ENCODE results near the gene WFDC10A.
"Not testable (repeated sequence)": the region's sequence is repeated elsewhere in the genome, so short reads cannot be mapped to it uniquely, and the experiment has no call there.

The WFDC10A gene

GRCh38 chr20:45629496-45630100 is at the start of gene WFDC10A:
Gene WFDC10A (plus strand): TSS chr20:45629739. CDS start chr20:45629814, 75 bp downstream.
- peak in 1 of 2 donors; percentile 43 for ATAC-seq

GRCh38 chr20:45581702-45582101 is 47.8 kb upstream of the WFDC10A start:
- no peak for ATAC-seq

- no peak for ATAC-seq
Observed at GRCh38 chr20:45583502-45583901, 46.0 kb upstream of the WFDC10A start.

GRCh38 chr20:45584294-45584693 is 45.2 kb upstream of the WFDC10A start:
- ATAC-seq: not testable (repeated sequence)

- ATAC-seq: not testable (repeated sequence)
Observed at GRCh38 chr20:45585986-45586385, 43.6 kb upstream of the WFDC10A start.

GRCh38 chr20:45588800-45589199 is 40.7 kb upstream of the WFDC10A start:
- no peak for ATAC-seq

- no peak for ATAC-seq
Observed at GRCh38 chr20:45589725-45590124, 39.8 kb upstream of the WFDC10A start.

- no peak for ATAC-seq
Observed at GRCh38 chr20:45592574-45593189, 36.9 kb upstream of the WFDC10A start.

- ATAC-seq: no peak
Observed at GRCh38 chr20:45593498-45593897, 36.0 kb upstream of the WFDC10A start.

GRCh38 chr20:45595235-45595634 is 34.3 kb upstream of the WFDC10A start:
- ATAC-seq: no peak

GRCh38 chr20:45607810-45608209 is 21.7 kb upstream of the WFDC10A start:
- ATAC-seq: no peak

GRCh38 chr20:45611054-45611453 is 18.5 kb upstream of the WFDC10A start:
- no peak for ATAC-seq

GRCh38 chr20:45612314-45612713 is 17.2 kb upstream of the WFDC10A start:
- no peak for ATAC-seq

GRCh38 chr20:45617591-45617990 is 11.9 kb upstream of the WFDC10A start:
- ATAC-seq: no peak

GRCh38 chr20:45621593-45621992 is 7.9 kb upstream of the WFDC10A start:
- ATAC-seq: no peak

GRCh38 chr20:45626540-45626939 is 3.0 kb upstream of the WFDC10A start:
- no peak for ATAC-seq

GRCh38 chr20:45630371-45630770 is 832 bp downstream of the WFDC10A start:
- ATAC-seq: no peak

GRCh38 chr20:45631184-45631583 is 1.6 kb downstream of the WFDC10A start, which contains the start of gene WFDC9:
Gene WFDC9 (minus strand): TSS chr20:45631284. CDS start chr20:45610181, 21,103 bp downstream.
- no peak for ATAC-seq

GRCh38 chr20:45636513-45636912 is 7.0 kb downstream of the WFDC10A start:
- no peak for ATAC-seq

- ATAC-seq: no peak
Observed at GRCh38 chr20:45639687-45640086, 10.1 kb downstream of the WFDC10A start.

- ATAC-seq: not testable (repeated sequence)
Observed at GRCh38 chr20:45641076-45641475, 11.5 kb downstream of the WFDC10A start.

GRCh38 chr20:45645869-45646268 is 16.3 kb downstream of the WFDC10A start:
- ATAC-seq: not testable (repeated sequence)

- ATAC-seq: no peak
Observed at GRCh38 chr20:45646875-45647274, 17.3 kb downstream of the WFDC10A start.

- no peak for ATAC-seq
Observed at GRCh38 chr20:45647441-45648050, 18.0 kb downstream of the WFDC10A start.
